Measurements from ENCODE around the gene ADSS2.
"Not testable (repeated sequence)": the region's sequence is repeated elsewhere in the genome, so short reads cannot be mapped to it uniquely, and the experiment has no call there.

ADSS2 gene

DNA sequence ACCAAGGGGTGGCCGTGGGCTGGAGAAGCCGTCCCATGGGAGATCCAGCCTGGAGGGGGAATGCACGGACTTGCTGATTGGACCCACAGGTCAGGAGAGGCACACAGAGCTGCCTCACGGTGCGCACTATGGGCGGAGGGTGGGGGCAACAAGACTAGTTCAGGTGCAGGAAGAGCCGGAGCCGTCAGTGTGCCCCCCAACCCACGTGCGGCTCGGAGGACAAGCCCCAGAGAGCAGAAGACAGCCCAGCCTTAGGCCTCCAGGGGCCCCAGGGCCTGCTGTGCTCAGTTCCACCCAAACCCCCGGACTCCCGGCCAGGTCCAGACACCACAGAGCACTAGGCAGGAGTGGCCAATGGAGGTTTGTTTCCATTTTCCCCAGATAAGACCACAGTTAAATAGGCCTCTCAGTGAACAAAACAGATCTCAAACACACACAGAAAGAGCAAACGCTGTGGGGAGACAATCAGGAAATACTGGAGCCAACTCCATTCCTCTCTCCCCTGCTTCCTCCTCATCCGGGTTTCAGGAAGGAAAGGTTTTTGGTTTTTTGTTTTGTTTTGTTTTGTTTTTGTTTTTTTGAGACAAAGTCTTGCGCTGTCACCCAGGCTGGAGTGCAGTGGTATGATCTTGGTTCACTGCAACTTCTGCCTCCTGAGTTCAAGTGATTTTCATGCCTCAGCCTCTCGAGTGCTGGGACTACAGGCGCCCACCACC, 84.2 kb downstream of the ADSS2 start:
- DNase-seq (ENCODE audit: low read depth in 2 of 2, low spot score in 1 of 2), result no peak

GRCh38 chr1:244365809-244366208, 85.9 kb downstream of the ADSS2 start:
- DNase-seq (ENCODE audit: low read depth in 2 of 2, low spot score in 1 of 2), result no peak

DNA sequence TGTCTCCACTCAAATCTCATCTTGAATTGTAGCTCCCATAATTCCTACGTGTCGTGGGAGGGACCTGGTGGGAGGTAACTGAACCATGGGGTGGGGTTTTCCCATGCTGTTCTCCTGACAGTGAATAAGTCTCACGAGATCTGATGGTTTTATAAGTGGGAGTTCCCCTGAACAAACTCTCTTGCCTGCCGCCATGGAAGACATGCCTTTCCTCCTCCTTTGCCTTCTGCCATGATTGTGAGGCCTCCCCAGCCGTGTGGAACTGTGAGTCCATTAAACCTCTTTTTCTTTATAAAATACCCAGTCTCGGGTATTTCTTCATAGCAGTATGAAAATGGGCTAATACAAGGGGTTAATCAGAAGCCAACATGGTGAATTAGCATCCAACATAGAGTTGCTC, 86.4 kb downstream of the ADSS2 start:
- not testable (repeated sequence) for DNase-seq (ENCODE audit: low read depth in 2 of 2, low spot score in 1 of 2)

- DNase-seq (ENCODE audit: low read depth in 2 of 2, low spot score in 1 of 2), result no peak
Measured at GRCh38 chr1:244362476-244362875, 89.2 kb downstream of the ADSS2 start.

GRCh38 chr1:244361764-244362473, 89.8 kb downstream of the ADSS2 start:
- DNase-seq (ENCODE audit: low read depth in 2 of 2, low spot score in 1 of 2), result no peak
